ENCODE results near the gene IRF2BPL. TPM values are rescaled to one million over a fixed set of nuclear protein-coding genes. Genes with fewer than 3 reads are reported as not detected.

The IRF2BPL gene
- total RNA-seq, 1 donor from 2014 or later = 23.3 TPM

DNA sequence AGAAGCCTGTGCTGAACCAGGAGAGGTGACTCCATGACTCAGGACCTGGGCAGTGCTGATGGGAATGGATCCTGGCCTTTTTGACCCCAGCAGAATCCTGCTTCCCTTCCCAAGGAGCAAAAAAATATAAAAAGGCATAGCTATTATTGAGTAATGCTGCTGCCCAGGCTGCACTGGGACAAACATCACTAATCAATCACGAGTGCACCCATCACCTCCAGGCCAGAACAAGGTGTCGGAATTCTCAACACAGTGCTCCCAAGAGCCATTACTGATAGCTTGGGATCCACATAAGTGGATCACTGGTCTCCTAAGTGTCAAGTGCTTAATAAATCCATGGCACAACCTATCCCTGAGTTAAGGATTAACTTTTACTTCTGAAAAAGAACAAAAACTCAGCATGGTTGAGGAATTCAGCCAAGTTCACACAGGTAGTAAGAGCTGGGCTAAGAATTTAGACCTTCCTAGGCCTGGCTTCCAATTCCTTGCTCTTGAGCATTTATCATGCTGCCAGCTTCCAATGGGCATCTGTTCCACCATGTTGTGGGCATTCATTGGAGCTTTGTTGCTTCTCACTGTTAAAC lies 31.9 kb downstream of the IRF2BPL start:
- Mint-ChIP-seq H3K4me3 (ENCODE audit: unreplicated experiment) (no peak overlapping the region), H3K36me3 (ENCODE audit: unreplicated experiment) (no peaks in the 10 kb centered on the region), H3K9me3 (ENCODE audit: unreplicated experiment) (peaks cover 8% of the 10 kb centered on the region), H3K27ac (ENCODE audit: unreplicated experiment) (no peak overlapping the region), H3K4me1 (ENCODE audit: low read depth, unreplicated experiment) (peaks cover 8% of the 10 kb centered on the region), H3K27me3 (ENCODE audit: unreplicated experiment) (peaks cover 5% of the 10 kb centered on the region)
- TF ChIP-seq, protein P1, sequence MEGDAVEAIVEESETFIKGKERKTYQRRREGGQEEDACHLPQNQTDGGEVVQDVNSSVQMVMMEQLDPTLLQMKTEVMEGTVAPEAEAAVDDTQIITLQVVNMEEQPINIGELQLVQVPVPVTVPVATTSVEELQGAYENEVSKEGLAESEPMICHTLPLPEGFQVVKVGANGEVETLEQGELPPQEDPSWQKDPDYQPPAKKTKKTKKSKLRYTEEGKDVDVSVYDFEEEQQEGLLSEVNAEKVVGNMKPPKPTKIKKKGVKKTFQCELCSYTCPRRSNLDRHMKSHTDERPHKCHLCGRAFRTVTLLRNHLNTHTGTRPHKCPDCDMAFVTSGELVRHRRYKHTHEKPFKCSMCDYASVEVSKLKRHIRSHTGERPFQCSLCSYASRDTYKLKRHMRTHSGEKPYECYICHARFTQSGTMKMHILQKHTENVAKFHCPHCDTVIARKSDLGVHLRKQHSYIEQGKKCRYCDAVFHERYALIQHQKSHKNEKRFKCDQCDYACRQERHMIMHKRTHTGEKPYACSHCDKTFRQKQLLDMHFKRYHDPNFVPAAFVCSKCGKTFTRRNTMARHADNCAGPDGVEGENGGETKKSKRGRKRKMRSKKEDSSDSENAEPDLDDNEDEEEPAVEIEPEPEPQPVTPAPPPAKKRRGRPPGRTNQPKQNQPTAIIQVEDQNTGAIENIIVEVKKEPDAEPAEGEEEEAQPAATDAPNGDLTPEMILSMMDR (IDR thresholded peaks at IDR 0.05; ENCODE audit: partially characterized antibody, unreplicated experiment) = no peak
- DNase-seq = no peak

DNA sequence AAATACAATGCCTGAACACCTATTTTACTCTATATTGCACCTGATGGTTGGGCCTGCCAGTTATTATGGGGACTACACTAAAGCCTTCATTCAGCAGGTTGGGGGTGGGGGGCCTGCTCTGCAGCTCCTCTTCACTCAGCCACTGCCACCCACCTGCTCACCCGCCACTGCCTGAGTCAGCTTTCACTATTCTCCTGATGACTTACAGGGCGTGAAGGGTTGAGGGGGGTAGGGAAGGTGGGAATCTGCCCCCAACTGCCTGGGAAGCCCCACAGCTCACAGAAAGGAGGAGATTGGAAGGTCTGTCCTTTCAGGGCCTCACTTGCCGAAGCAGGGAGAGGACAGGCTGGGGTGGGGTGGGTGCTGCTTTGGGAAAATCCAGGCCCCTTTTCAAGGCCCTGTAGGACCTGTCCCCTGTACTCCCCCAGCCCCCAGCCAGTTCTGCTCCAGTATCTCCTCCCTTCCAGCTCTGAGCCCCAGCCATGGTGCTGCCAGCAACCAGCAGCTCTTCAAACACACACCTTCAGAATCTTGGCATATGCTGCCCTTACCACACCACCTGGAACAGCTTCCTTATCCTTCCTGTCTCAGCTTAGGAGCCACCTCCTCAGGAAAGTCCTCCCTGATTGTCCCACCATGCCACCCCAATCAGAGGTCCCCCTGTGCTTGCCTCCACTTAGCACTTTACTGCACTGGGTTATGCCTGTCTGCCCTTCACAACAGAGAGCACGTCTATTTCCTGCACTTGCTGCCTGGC lies 33.1 kb downstream of the IRF2BPL start:
- Mint-ChIP-seq H3K27ac (ENCODE audit: unreplicated experiment) (no peak overlapping the region), H3K4me1 (ENCODE audit: low read depth, unreplicated experiment) (peaks cover 1% of the 10 kb centered on the region), H3K27me3 (ENCODE audit: unreplicated experiment) (peaks cover 4% of the 10 kb centered on the region), H3K36me3 (ENCODE audit: unreplicated experiment) (no peaks in the 10 kb centered on the region), H3K9me3 (ENCODE audit: unreplicated experiment) (peaks cover 8% of the 10 kb centered on the region), H3K4me3 (ENCODE audit: unreplicated experiment) (no peak overlapping the region)
- TF ChIP-seq, protein P1 (IDR thresholded peaks at IDR 0.05; ENCODE audit: partially characterized antibody, unreplicated experiment) = no peak
- no peak for DNase-seq

DNA sequence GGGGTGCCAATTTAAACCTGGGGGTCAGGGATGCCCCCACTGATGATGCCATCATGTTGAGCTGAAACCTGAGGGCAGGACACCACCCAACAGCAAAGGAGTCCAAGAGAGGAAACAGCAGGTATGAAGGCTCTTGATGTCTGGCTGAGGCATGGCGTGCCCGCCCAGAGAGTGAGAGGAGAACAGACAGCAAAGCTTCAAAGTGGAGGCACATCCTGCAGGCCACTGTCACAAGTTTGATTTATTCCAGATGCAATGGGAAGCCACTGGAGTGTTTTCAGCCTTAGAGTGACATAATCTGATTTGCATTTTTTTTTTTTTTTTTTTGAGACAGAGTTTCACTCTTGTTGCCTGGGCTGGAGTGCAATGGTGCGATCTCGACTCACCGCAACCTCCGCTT lies 34.8 kb downstream of the IRF2BPL start:
- Mint-ChIP-seq H3K36me3 (ENCODE audit: unreplicated experiment) (no peaks in the 10 kb centered on the region), H3K27me3 (ENCODE audit: unreplicated experiment) (peaks cover 1% of the 10 kb centered on the region), H3K4me3 (ENCODE audit: unreplicated experiment) (no peak overlapping the region), H3K27ac (ENCODE audit: unreplicated experiment) (no peak overlapping the region), H3K4me1 (ENCODE audit: low read depth, unreplicated experiment) (no peaks in the 10 kb centered on the region), H3K9me3 (ENCODE audit: unreplicated experiment) (peaks cover 13% of the 10 kb centered on the region)
- DNase-seq = no peak
- TF ChIP-seq, protein P1 (IDR thresholded peaks at IDR 0.05; ENCODE audit: partially characterized antibody, unreplicated experiment) = no peak

DNA sequence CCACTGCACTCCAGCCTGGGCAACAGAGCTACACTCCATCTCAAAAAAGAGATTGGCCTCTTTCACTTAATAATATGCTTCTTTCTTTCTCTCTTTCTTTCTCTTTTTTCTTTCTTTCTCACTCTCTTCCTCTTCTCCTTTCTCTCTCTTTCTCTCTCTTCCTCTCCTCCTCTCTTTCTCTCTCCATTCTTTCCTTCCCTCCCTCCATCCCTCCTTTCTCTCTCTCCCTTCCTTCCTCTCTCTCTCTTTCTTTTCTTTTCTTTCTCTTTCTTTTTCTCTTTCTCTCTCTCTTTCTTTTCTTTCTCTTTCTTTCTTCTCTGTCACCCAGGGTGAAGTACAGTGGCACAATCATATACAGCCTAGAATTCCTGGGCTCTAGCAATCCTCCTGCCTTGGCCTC lies 38.4 kb downstream of the IRF2BPL start:
- Mint-ChIP-seq H3K27me3 (ENCODE audit: unreplicated experiment) (peaks cover 1% of the 10 kb centered on the region), H3K9me3 (ENCODE audit: unreplicated experiment) (peaks cover 8% of the 10 kb centered on the region), H3K4me3 (ENCODE audit: unreplicated experiment) (no peak overlapping the region), H3K27ac (ENCODE audit: unreplicated experiment) (peak overlapping the region; percentile 22), H3K4me1 (ENCODE audit: low read depth, unreplicated experiment) (peaks cover 11% of the 10 kb centered on the region), H3K36me3 (ENCODE audit: unreplicated experiment) (no peaks in the 10 kb centered on the region)
- DNase-seq = no peak
- TF ChIP-seq, protein P1 (IDR thresholded peaks at IDR 0.05; ENCODE audit: partially characterized antibody, unreplicated experiment) = no peak

DNA sequence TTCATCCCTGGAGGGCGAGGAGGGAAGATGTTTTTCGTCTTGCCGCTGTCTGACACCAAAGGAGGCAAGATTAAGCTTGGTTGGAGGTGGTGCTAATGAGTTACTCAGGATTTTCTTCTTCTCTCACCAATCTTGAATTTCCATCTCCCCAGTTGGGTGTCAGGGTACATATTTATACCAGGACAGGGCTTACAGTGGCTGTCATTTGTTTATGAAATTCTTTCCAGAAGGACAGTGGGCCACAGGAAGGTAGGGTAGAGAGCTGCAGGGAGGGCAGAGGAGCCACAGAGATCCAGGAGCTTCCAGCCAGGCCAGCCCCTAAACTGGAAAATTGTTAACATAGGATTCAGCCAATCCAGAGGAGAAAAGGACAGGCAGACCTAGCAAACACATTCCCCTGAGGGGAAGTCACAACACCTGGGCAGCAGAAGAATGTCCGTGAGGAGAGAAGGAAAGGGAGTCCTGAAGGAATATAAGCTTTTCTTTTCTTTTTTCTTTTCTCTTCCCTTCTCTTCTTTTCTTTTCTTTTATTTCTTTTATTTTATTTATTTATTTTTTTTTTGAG lies 40.5 kb downstream of the IRF2BPL start:
- DNase-seq = no peak
- H3K27ac Mint-ChIP-seq (ENCODE audit: unreplicated experiment) = no peak overlapping the region
- H3K4me1 Mint-ChIP-seq (ENCODE audit: low read depth, unreplicated experiment) = peaks cover 20% of the 10 kb centered on the region
- no peaks in the 10 kb centered on the region for H3K36me3 Mint-ChIP-seq (ENCODE audit: unreplicated experiment)
- H3K27me3 Mint-ChIP-seq (ENCODE audit: unreplicated experiment) = peaks cover 5% of the 10 kb centered on the region
- TF ChIP-seq, protein P1 (IDR thresholded peaks at IDR 0.05; ENCODE audit: partially characterized antibody, unreplicated experiment) = no peak
- peaks cover 10% of the 10 kb centered on the region for H3K9me3 Mint-ChIP-seq (ENCODE audit: unreplicated experiment)
- H3K4me3 Mint-ChIP-seq (ENCODE audit: unreplicated experiment) = no peak overlapping the region
